Measurements from ENCODE around the gene WHRN. TPM values are rescaled to one million over a fixed set of nuclear protein-coding genes. Genes with fewer than 3 reads are reported as not detected.

Gene WHRN
- total and polyA plus RNA-seq, 2 experiments from 2014 or later = 8.3 to 8.9 TPM

- H3K79me2 ChIP-seq (replicated peaks; ENCODE audit: insufficient read depth) = no peaks in the 10 kb centered on the region
- ATAC-seq = no peak
- Mint-ChIP-seq H3K4me3 (no peak overlapping the region), H3K27me3 (ENCODE audit: insufficient read depth, low read depth, poor library complexity) (peaks cover 7% of the 10 kb centered on the region), H3K9me3 (no peaks in the 10 kb centered on the region), H3K36me3 (ENCODE audit: low read depth) (no peaks in the 10 kb centered on the region), H3K27ac (no peak overlapping the region), H3K4me1 (no peaks in the 10 kb centered on the region)
- no peak for TF ChIP-seq EZH2phosphoT487 (IDR thresholded peaks at IDR 0.05; ENCODE audit: unreplicated experiment)
- no peak for TF ChIP-seq CTCF (conservative IDR thresholded peaks at IDR 0.05; ENCODE audit: low read depth in 2 of 2)
- TF ChIP-seq CREB1 (CRISPR knock-in tag; IDR thresholded peaks at IDR 0.05; ENCODE audit: low read depth) = no peak
- TF ChIP-seq EZH2 (IDR thresholded peaks at IDR 0.05; ENCODE audit: low read depth, unreplicated experiment) = no peak
- TF ChIP-seq, protein P1, sequence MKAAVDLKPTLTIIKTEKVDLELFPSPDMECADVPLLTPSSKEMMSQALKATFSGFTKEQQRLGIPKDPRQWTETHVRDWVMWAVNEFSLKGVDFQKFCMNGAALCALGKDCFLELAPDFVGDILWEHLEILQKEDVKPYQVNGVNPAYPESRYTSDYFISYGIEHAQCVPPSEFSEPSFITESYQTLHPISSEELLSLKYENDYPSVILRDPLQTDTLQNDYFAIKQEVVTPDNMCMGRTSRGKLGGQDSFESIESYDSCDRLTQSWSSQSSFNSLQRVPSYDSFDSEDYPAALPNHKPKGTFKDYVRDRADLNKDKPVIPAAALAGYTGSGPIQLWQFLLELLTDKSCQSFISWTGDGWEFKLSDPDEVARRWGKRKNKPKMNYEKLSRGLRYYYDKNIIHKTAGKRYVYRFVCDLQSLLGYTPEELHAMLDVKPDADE (IDR thresholded peaks at IDR 0.05) = no peak
- TF ChIP-seq, protein P2, sequence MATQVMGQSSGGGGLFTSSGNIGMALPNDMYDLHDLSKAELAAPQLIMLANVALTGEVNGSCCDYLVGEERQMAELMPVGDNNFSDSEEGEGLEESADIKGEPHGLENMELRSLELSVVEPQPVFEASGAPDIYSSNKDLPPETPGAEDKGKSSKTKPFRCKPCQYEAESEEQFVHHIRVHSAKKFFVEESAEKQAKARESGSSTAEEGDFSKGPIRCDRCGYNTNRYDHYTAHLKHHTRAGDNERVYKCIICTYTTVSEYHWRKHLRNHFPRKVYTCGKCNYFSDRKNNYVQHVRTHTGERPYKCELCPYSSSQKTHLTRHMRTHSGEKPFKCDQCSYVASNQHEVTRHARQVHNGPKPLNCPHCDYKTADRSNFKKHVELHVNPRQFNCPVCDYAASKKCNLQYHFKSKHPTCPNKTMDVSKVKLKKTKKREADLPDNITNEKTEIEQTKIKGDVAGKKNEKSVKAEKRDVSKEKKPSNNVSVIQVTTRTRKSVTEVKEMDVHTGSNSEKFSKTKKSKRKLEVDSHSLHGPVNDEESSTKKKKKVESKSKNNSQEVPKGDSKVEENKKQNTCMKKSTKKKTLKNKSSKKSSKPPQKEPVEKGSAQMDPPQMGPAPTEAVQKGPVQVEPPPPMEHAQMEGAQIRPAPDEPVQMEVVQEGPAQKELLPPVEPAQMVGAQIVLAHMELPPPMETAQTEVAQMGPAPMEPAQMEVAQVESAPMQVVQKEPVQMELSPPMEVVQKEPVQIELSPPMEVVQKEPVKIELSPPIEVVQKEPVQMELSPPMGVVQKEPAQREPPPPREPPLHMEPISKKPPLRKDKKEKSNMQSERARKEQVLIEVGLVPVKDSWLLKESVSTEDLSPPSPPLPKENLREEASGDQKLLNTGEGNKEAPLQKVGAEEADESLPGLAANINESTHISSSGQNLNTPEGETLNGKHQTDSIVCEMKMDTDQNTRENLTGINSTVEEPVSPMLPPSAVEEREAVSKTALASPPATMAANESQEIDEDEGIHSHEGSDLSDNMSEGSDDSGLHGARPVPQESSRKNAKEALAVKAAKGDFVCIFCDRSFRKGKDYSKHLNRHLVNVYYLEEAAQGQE (IDR thresholded peaks at IDR 0.05; ENCODE audit: unreplicated experiment) = no peak
- TF ChIP-seq ZNF114 (CRISPR knock-in tag; IDR thresholded peaks at IDR 0.05) = no peak
- TF ChIP-seq JUNB (IDR thresholded peaks at IDR 0.05; ENCODE audit: unreplicated experiment) = no peak
- TF ChIP-seq NANOG (IDR thresholded peaks at IDR 0.05; ENCODE audit: borderline replicate concordance) = no peak
- no peak for TF ChIP-seq STAT1 (IDR thresholded peaks at IDR 0.05; ENCODE audit: unreplicated experiment)
- TF ChIP-seq ZNF331 (CRISPR knock-in tag; IDR thresholded peaks at IDR 0.05; ENCODE audit: low read depth) = no peak
- TF ChIP-seq, protein P3, sequence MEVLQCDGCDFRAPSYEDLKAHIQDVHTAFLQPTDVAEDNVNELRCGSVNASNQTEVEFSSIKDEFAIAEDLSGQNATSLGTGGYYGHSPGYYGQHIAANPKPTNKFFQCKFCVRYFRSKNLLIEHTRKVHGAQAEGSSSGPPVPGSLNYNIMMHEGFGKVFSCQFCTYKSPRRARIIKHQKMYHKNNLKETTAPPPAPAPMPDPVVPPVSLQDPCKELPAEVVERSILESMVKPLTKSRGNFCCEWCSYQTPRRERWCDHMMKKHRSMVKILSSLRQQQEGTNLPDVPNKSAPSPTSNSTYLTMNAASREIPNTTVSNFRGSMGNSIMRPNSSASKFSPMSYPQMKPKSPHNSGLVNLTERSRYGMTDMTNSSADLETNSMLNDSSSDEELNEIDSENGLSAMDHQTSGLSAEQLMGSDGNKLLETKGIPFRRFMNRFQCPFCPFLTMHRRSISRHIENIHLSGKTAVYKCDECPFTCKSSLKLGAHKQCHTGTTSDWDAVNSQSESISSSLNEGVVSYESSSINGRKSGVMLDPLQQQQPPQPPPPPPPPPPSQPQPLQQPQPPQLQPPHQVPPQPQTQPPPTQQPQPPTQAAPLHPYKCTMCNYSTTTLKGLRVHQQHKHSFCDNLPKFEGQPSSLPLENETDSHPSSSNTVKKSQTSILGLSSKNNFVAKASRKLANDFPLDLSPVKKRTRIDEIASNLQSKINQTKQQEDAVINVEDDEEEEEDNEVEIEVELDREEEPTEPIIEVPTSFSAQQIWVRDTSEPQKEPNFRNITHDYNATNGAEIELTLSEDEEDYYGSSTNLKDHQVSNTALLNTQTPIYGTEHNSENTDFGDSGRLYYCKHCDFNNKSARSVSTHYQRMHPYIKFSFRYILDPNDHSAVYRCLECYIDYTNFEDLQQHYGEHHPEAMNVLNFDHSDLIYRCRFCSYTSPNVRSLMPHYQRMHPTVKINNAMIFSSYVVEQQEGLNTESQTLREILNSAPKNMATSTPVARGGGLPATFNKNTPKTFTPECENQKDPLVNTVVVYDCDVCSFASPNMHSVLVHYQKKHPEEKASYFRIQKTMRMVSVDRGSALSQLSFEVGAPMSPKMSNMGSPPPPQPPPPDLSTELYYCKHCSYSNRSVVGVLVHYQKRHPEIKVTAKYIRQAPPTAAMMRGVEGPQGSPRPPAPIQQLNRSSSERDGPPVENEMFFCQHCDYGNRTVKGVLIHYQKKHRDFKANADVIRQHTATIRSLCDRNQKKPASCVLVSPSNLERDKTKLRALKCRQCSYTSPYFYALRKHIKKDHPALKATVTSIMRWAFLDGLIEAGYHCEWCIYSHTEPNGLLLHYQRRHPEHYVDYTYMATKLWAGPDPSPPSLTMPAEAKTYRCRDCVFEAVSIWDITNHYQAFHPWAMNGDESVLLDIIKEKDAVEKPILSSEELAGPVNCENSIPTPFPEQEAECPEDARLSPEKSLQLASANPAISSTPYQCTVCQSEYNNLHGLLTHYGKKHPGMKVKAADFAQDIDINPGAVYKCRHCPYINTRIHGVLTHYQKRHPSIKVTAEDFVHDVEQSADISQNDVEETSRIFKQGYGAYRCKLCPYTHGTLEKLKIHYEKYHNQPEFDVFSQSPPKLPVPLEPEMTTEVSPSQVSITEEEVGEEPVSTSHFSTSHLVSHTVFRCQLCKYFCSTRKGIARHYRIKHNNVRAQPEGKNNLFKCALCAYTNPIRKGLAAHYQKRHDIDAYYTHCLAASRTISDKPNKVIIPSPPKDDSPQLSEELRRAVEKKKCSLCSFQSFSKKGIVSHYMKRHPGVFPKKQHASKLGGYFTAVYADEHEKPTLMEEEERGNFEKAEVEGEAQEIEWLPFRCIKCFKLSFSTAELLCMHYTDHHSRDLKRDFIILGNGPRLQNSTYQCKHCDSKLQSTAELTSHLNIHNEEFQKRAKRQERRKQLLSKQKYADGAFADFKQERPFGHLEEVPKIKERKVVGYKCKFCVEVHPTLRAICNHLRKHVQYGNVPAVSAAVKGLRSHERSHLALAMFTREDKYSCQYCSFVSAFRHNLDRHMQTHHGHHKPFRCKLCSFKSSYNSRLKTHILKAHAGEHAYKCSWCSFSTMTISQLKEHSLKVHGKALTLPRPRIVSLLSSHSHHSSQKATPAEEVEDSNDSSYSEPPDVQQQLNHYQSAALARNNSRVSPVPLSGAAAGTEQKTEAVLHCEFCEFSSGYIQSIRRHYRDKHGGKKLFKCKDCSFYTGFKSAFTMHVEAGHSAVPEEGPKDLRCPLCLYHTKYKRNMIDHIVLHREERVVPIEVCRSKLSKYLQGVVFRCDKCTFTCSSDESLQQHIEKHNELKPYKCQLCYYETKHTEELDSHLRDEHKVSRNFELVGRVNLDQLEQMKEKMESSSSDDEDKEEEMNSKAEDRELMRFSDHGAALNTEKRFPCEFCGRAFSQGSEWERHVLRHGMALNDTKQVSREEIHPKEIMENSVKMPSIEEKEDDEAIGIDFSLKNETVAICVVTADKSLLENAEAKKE (CRISPR knock-in tag; IDR thresholded peaks at IDR 0.05) = no peak
- no peak for TF ChIP-seq POLR2AphosphoS5 (IDR thresholded peaks at IDR 0.05; ENCODE audit: low read depth)
- DNase-seq (ENCODE audit: low spot score) = no peak
- 0 out of 2 replicates have a peak, but pooled peaks cover 5% of the 10 kb centered on the region for H3K9me2 ChIP-seq (ENCODE audit: insufficient read depth)
- H3K4me3 ChIP-seq = no peak overlapping the region
- no peaks in the 10 kb centered on the region for H3K27me3 ChIP-seq (ENCODE audit: insufficient read depth)
- H3K36me3 ChIP-seq (ENCODE audit: insufficient read depth) = no peaks in the 10 kb centered on the region
- no peaks in the 10 kb centered on the region for H3F3A ChIP-seq (replicated peaks; ENCODE audit: low read depth)
- no peaks in the 10 kb centered on the region for H4K20me1 ChIP-seq (replicated peaks; ENCODE audit: insufficient read depth)
- H3K27ac ChIP-seq (ENCODE audit: low read depth) = no peak overlapping the region
- no peak overlapping the region for H3K4me2 ChIP-seq
- H3K4me1 ChIP-seq (ENCODE audit: insufficient read depth) = no peaks in the 10 kb centered on the region
- no peak overlapping the region for H2AFZ ChIP-seq
These were observed 19.0 kb upstream of the WHRN start for GRCh38 chr9:114524247-114524681.

All from GM23338 (cell line).